GM19455 (cell line): ENCODE measurements around the gene SMURF1.

ENCODE experiments used
- ATAC-seq: cut with Tn5 transposase; IDR thresholded peaks from one replicate; pipeline ENCODE4 v1.9.1; 2021; ENCODE audit not compliant: unreplicated experiment

The SMURF1 gene

GRCh38 chr7:99098824-99099498 lies 44.9 kb downstream of the SMURF1 start:
- no peak for ATAC-seq

- no peak for ATAC-seq
Observed at GRCh38 chr7:99098286-99098823, 45.6 kb downstream of the SMURF1 start.

GRCh38 chr7:99097730-99098129 lies 46.2 kb downstream of the SMURF1 start:
- no peak for ATAC-seq

DNA sequence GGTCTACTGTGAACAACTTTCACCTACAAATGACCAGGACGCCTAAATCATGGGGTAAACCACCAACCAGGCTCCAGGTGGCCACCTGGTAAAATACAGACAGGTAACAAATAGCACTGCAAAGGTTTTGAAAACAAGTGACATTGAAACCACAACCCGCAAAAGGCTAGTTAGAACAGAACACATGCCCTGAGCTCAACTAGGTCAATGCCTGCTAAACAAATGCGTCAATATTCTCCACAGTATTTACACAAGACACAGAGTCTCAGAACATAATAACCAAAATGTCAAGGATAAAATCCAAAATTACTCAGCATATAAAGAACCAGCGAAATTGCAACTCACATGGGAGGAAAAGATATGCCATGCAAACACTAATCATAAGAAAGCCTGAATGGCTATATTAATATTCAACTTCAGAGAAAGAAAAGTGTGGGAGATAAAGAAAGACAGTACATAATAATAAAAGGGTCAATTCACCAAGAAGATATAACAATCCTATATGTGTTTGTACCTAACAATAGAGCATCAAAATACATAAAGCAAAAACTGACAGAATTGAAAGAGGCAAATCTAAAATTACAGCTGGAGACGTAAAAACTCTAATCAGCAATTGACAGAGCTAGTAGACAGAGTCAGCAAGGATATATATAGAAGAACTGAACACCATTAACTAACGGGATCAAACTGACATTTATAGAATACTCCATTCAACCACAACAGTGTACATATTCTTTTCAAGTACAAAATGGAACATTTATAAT lies 47.6 kb downstream of the SMURF1 start:
- ATAC-seq: no peak

DNA sequence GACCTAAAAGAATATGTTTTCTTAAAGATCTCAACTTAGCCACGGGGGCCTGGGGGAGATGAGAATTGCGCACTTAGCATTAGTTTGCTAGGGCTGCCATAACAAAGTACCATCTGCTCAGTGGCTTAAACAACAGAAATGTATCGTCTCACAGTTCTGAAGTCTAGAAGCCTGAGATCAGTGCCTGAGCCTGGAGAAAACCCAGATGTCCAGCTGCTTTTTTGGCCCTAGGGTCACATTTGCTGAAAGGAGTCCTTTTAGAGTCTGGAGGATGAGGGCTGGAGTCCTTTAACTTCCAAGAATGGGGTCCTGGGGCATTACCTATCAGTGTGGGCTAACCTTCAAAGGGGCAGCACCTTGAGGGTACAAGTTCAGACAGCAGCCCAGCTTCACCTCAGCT lies 48.2 kb downstream of the SMURF1 start:
- no peak for ATAC-seq

DNA sequence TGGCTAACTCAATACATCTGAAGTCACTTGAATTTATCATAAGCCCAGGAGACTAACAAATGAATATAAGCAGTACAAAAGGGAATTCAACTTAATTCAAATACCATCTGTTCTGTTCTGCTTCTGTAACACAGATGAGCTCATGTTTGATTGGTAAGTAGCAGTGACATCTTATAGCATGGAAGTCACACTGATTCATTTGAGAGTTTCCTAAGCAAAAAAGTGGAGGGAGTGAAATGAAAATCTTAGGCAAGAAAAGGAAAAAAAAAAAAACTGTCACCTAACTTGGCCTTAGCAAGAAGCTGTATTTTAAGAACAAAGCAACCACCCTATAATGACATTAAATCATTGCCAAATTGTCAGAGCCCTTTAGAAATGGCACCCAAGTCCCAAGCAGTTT lies 49.5 kb downstream of the SMURF1 start:
- ATAC-seq: no peak

DNA sequence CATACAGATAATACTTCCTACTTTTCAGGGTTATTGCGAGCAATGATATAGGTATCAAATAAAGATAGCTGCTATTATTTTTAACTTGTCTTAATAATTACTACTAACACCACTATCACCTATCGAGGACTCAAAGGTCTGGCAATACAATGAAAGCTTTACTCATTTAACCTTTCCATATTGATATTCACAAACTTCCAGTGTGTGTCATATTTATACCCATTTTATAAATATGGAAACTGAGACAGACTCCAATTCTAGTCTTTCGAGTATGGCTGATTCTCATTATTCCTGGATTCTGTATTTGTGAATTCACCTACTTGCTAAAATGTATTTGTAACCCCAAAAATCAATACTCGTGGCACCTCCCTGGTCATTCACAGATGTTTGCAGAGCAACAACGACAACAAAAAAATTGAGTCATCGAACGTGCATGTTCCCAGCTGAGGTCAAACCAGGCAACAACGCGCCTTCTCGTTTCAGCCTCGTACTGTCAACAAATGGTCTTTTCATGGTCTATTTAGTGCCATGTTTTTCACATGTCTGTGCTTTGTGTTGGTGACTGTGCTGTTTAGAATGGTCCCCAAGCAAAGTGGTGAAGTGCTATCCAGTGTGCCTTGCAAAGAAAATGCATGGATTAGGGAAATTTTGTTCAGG lies 51.7 kb downstream of the SMURF1 start:
- ATAC-seq: no peak

- ATAC-seq: no peak
Observed at GRCh38 chr7:99090771-99091542, 53.0 kb downstream of the SMURF1 start.

DNA sequence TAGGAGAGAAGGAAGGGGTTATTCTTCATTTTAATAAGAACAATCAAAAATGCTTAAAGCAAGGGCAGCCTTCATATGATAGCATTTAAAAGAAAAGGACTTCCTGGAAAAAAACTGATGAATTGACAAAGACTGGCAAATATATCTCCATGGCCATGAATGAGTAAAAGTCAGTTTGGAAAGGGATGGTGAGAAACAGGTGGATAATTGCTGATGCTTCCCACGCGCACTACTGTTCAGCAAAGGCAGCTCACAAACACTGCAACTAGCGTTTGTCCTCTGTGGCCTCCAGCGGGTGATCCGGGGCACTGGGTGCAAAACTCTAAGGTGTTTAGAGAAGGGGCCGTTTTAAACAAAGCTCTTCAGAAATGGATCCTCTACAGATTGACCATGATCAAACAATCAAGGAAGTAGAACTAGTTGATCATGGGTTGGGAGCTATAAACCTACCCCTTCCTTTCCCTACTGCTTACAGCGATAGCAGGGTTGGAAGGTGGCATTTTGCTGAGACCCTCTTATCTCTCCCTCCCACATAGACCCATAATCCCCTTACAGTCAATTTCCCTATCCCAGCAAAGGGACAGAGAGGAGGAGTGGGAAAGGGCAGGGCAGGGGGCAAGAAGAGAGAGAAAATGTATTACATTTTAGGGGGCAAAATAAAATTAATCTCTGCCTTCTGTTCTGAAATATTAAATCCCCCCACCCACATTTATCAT lies 53.8 kb downstream of the SMURF1 start:
- no peak for ATAC-seq

GRCh38 chr7:99086944-99087343 lies 57.0 kb downstream of the SMURF1 start:
- ATAC-seq: no peak

DNA sequence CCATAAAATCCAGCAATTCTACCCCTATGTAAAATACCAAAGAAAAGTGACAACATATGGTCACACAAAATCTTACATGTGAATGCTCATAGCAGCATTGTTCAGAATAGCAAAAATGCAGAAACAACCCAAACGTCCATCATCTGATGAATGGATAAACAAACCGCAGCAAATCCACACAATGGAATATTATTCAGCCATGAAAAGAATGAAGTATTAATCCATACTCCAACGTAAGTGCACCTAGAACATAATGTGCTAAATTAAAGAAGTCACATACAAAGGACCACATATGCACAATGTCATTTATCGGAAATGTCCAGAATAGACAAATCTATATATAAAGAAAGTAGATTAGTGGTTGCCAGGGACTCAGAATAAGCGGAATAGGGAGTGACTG lies 57.4 kb downstream of the SMURF1 start:
- ATAC-seq: no peak

DNA sequence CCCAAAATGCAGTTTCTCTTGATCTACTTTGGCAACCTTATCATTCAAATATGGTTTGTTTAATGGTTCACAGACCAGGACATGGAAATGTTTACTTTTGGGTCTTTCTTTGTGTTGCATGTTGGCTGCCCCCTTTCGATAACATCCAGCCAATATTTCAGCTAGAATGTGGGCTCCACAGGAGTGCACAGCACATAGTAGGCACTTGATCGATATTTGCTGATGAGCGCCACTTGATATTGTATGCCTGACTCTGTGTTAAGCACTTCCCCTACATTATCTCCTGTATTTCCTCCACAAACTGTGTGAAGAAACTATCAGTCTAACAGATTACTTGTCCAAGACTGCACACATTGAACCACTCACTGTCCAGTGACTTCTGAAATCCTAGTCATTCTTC lies 60.2 kb downstream of the SMURF1 start:
- no peak for ATAC-seq

- no peak for ATAC-seq
Observed at GRCh38 chr7:99083068-99083651, 60.7 kb downstream of the SMURF1 start.

- ATAC-seq: no peak
Observed at GRCh38 chr7:99080679-99081078, 63.2 kb downstream of the SMURF1 start.

DNA sequence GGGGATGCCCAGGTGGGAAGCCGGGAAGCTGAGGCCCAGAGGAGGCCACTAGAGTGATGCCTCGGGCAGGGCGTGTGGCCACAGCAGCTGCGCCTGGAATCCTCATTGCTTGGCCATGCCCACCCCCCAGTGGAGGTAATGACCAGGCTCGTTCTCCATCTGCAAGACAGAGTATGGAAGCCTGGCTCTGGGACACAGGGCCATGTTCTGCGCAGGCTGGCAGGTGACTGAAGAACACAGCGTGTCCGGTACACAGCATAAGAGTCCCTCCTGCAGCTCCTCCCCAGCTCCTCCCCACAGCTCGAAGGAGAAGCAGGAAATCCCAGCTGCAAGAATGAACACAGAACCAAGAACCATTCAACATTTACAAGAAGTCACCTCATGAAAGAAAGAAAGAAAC lies 64.8 kb downstream of the SMURF1 start:
- no peak for ATAC-seq

GRCh38 chr7:99078416-99078815 lies 65.5 kb downstream of the SMURF1 start:
- no peak for ATAC-seq

- ATAC-seq: no peak
Observed at GRCh38 chr7:99076615-99077014, 67.3 kb downstream of the SMURF1 start.

DNA sequence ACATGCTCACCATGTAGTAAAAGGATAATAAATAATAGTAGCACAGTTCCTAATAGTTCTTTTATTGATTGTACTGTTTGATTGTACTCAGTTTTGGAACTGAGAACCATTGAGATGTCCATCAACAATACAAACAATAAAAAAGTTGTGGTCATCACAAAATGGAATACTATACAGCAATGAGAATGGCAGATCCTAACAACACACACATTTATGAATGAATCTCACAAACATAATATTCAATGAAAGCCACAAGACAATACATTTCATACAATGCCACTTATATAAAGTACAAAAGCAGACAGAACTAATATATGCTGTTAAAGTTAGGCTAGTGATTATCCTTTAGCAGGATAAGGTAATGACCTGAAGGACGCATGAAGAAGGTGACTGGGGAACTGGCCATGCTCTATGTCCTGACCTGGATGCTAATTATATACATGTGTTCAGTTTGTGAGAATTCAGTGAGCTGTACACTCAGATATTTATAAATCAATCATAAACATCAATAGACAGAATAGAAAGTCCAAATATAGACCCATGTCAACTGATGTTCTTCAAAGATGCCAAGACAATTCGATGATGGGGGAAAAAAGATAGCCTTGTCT lies 70.0 kb downstream of the SMURF1 start:
- no peak for ATAC-seq

DNA sequence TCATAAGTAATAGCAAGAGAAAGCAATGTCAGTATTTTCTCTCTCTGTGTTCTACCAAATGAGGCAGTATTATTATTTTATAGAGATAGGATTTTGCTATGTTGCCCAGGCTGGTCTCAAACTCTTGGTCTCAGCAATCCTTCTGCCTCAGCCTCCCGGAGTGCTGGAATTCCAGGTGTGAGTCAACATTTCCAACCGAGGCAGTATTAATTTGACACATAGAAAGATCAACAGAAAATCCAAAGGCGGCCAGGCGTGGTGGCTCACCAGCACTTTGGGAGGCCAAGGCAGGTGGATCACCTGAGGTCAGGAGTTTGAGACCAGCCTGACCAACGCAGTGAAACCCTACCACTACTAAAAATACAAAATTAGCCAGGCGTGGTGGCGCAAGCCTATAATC lies 71.8 kb downstream of the SMURF1 start:
- no peak for ATAC-seq

- ATAC-seq: no peak
Observed at GRCh38 chr7:99070361-99070760, 73.5 kb downstream of the SMURF1 start.
